GM12873 (cell line): ENCODE results near the gene MEF2D.
A peak's percentile ranks its signal among the peaks of the same experiment; 100 is the strongest.

ENCODE experiments used
- TF ChIP-seq, protein P1 (sequence below): IDR thresholded peaks from 2 replicates; pipeline ENCODE4 v1.5.1; 2012; ENCODE audit warnings: low read depth, mild to moderate bottlenecking, moderate library complexity, low read length, control low read depth; ENCODE audit not compliant: insufficient read depth; ENCODE audit errors: missing control alignments

Gene MEF2D

DNA sequence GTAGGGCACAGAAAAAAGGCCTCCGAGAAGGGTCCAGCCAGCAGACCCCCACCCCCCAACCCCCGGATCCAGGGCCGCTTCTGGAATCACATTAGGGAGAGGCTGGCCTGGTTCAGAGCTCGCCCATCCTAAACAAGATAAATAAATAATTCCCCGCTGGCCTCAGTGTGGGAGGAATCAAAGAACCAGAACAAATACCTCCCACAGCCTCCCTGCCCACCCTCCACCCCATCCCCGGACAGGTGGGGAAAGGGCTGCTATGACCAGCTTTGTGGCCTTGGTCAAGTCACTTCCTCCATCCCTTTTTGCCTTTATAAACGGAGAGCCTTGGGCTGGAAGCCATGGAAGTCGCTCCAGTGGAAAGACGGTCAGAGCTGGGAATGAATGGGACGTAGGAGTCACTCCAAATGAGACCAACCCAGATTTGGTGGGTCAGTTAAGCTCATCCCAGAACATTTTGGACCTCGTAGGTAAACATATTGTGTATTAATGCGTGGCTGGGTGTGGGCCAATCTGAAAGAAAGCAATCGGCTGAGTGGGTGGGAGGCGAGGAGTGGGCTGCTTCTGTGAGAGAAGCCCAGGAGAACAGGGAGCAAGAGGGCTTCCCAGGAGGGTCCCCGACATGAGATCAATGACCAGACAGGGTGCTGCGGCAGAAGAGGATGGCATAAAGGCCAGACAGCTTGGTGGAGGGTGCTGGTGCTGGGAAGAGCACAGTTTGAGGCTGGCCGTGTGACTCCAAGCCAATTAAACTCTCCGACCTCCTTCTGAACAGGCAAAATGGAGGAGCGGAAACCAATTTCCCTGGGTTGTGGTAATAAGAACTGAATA lies 63.3 kb downstream of the MEF2D start:
- TF ChIP-seq, protein P1, sequence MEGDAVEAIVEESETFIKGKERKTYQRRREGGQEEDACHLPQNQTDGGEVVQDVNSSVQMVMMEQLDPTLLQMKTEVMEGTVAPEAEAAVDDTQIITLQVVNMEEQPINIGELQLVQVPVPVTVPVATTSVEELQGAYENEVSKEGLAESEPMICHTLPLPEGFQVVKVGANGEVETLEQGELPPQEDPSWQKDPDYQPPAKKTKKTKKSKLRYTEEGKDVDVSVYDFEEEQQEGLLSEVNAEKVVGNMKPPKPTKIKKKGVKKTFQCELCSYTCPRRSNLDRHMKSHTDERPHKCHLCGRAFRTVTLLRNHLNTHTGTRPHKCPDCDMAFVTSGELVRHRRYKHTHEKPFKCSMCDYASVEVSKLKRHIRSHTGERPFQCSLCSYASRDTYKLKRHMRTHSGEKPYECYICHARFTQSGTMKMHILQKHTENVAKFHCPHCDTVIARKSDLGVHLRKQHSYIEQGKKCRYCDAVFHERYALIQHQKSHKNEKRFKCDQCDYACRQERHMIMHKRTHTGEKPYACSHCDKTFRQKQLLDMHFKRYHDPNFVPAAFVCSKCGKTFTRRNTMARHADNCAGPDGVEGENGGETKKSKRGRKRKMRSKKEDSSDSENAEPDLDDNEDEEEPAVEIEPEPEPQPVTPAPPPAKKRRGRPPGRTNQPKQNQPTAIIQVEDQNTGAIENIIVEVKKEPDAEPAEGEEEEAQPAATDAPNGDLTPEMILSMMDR, result no peak

- TF ChIP-seq, protein P1, result no peak
Measured at GRCh38 chr1:156436141-156437036, 64.2 kb downstream of the MEF2D start.

DNA sequence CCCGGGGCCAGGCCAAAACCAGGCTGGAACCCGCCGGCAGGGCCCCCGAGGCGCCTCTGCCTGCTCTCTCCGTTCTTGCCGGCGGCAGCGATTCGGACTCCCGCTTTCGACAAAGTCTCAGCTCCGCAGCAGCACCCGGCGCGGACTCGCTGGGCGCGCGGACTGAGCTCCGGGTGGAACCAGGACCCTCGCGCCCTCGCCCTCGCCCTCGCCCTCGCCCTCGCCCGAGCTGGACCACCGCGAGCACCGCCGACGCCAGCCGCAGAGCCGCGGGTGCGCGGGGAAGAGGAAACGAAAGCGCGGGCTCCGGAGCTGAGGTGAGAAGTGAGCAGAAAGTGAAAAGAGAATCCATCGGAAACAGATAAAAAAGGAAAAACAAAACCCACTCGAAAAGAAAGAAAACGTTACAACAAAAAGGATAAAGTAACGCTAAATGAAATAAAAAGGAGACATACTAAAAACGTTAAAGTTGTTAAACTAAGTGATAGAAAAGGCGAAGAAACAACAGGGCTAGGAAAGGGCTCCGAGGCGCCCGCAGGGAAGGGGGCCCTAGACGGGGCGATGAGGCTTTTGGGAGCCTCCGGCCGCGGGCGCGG lies 64.9 kb downstream of the MEF2D start:
- TF ChIP-seq, protein P1, result no peak

DNA sequence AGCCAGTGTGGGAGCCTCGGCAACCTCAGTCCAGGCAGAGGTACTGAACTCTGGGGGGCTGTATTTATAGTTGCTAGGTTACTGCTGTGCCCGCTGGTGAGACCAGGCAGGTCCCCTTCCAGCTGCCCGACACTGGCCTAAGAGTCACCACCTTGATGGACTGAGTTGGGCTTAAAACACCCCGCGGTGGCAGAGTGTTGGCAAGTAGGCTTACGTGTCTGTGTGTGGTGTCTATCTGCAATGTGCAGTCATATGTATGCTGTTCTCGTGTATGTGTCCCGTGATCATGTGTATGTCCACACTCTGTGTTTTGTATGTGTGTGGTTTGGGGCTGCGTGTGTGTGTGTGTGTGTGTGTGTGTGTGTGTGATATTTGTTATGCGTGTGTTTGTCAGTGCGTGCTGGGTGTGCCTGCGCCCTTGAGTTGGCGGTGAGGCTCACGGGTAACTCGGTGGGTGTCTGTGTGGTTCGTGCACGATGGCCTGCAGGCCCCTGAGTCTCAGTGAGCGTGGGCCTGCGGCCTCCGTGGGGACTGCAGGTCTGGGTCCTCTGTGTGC lies 65.5 kb downstream of the MEF2D start:
- TF ChIP-seq, protein P1, result peak; percentile 18

- TF ChIP-seq, protein P1, result no peak
Measured at GRCh38 chr1:156433602-156434001, 67.0 kb downstream of the MEF2D start.

DNA sequence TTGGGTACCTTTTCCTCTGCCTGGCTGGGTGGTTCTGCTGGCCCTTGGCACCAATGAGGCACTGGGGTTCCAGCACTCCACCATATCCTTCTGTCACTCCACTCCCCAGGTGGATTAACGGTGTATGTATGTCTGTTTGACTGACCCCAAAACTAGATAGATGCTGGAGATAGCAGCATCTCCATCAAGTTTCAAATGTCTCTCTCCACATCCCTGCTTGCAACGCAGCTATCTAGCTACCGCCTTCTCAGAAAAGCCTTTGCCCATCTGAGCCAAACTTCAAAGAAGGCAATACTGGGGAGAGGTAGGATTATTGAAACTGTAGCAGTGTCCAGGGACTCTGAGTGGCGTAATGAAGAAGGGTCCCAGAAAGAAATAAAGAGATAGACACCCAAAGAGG lies 67.5 kb downstream of the MEF2D start:
- TF ChIP-seq, protein P1, result no peak
